ENCODE data around the gene C1S.
"Not testable (repeated sequence)": the region's sequence is repeated elsewhere in the genome, so short reads cannot be mapped to it uniquely, and the experiment has no call there.

Gene C1S

DNA sequence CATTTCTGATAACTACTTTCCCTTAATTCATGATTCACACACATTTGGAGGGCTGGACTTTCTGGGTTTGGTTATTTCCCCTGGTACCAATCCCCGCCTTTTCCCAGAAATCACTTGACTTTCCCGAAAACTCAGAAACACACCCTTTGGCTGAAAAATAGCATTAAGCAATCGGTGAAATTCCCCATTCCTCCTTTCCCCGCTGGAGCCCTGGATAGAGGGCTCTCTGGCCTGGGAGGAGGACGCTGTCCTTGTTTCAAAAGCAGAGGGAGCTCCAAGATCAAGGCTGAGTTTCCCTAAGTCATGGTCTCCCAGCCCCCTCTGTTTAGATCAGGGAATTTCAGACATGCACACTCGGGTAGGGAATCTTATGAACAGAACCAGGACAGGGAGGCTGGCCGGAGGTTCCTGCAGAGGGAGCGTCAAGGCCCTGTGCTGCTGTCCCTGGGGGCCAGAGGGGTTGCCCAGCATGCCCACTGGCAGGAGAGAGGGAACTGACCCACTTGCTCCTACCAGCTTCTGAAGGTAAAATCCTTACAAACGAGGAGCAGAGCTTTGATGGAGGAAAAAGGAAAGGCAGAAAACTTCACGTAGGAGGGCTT lies at the start of gene C1S:
Gene C1S (plus strand): TSS at position 366 of the 602 bp plus-strand sequence. CDS start 1,195 bp downstream, outside the sequence.
- in situ Hi-C loops (cut with MboI; ENCODE audit: low sequenced_read_pairs), result no loop called here

DNA sequence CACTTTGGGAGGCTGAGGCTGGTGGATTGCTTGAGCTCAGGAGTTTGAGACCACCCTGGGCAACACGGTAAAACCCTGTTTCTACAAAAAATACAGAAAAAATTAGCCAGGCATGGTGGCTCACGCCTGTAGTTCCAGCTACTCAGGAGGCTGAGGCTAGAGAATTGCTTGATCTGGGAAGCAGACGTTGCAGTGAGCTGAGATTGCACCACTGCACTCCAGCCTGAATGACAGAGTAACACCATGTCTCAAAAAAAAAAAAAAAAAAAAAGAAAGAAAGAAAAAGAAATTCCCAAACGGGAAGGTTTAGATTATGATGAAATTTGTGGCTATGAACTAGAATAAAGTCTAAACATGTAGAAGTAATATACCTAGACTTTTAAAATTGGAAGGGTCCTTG lies 49.1 kb upstream of the C1S start:
- in situ Hi-C loops (cut with MboI; ENCODE audit: low sequenced_read_pairs), result not testable (repeated sequence)

DNA sequence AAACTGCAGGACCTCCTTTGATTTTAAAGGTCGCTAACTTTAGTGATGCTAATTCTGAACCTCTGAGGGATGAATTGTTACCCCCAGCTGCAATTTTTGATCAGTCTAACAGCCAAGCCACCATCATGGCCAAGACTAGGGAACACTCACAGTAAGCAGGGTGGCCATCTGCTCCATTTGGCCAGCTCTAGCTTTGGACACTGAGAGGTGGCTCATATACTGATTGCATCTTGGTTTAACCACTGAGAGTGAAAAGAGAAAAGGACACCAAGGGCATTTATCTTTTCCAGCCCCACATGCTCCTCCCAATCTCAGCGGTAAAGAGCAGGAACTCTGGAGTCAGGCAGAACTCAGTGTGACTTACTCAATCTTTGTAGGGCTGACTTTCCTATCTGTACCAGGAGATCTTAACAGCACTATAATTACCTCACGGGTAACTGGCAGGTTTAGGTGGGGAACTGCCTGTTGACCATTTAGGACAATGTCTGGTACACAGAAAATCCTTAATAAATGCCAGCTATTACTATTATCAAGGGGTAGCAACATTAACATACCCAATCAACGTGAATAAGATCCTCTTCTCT lies 48.4 kb upstream of the C1S start:
- in situ Hi-C loops (cut with MboI; ENCODE audit: low sequenced_read_pairs), result no loop called here

DNA sequence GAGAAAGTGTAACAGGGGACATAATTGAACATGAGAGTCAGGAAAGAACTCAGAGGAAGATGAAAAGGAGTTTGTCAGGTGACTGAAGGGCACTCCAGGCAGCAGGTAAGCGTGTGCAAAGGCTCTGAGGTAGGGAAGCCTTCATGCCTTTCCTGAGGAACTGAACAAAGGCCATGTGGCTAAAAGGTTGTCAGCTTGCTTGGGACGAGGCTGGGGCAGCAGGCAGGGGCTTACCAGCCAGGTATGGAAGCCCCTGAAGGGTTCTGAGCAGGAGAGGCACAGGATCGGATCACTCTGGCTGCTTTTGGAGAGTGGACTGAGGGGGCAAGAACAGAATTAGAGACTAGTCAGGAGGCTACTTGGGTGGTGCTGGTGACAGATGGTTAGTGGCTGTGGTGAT lies 47.4 kb upstream of the C1S start:
- in situ Hi-C loops (cut with MboI; ENCODE audit: low sequenced_read_pairs), result no loop called here

DNA sequence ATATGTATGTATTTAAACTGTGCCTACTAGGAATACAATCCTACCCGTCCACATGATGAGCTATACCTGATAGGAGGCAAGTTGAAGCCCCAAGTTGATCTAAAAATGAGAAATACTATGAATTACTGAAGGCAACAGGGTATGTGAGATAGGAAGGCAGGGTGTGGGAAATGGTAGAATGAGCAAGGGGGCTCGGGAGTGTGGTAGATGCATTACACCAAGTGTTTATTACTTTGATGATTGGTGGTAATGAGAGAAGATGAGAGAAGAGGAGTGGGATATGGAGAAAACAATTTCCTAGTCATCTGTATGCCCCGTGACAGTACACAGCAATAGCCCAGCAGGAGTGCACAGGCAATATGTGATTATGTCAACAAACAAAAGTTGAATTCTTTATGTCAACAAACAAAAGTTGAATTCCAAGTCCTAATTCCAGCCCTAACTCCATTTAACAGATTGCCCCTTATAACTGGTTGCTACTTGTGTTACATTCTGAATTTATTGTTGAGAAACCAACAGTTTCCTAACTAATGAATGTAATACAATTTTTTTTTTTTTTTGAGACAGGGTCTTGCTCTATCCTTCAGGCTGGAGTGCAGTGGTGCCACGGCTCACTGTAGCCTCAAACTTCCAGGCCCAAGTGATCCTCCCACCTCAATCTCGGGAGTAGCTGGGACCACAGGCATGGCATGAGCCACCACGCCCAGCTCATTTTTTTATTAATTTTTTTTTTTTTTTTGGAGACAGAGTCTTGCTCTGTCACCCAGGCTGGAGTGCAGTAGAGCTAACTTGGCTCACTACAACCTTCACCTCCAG lies 44.8 kb upstream of the C1S start:
- in situ Hi-C loops (cut with MboI; ENCODE audit: low sequenced_read_pairs), result no loop called here

DNA sequence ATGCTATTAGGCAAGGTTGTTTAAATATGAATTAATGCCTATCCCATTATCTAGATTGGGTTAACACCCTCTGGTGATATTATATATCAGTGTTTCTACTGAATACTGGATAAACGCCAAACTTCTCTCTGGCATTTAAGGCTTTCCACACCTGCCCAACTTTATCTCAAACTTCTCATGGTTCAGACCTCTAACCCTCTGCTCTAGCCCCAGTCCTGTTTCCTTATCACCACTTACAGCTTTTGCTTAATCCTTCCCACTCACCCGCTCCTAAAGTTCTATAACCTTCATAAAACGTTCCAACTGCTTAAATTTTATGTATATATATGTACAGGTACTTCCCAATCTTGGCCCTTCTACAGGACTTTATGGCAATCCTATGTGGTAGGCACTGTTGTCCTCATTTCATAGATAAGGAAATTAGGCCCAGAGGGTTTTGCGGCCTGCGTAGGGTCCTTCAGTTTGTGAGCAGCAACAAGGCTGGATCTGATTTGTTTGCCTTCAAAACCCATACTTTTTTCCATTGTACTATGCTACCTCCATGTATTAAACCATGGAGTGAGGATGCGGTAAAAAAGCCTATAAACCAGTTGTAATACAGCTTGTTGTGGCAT lies 43.5 kb upstream of the C1S start:
- in situ Hi-C loops (cut with MboI; ENCODE audit: low sequenced_read_pairs), result no loop called here

DNA sequence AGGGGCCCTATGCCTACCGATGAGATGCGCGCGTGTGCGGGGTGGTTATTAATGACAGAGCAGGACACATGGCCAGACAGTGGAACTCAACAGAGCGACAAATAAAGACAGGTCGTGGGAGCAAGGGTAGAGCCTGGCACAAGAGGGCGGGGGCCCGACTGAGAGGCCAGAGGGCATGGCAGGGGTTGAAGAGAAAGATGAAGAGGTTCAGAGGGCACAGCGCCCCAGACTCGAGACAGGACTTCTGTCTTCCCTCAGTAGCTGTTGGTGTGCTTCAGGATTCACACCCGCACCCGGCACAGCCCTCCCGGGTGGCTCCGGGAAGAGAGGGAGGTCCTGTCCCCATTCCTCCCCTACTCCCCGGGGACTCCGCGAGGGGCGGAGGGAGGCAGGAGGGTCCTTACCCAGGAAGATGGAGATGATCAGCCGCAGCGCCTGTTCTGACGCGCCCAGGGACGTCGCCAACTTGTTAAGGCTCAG lies 42.6 kb upstream of the C1S start:
- in situ Hi-C loops (cut with MboI; ENCODE audit: low sequenced_read_pairs), result no loop called here

DNA sequence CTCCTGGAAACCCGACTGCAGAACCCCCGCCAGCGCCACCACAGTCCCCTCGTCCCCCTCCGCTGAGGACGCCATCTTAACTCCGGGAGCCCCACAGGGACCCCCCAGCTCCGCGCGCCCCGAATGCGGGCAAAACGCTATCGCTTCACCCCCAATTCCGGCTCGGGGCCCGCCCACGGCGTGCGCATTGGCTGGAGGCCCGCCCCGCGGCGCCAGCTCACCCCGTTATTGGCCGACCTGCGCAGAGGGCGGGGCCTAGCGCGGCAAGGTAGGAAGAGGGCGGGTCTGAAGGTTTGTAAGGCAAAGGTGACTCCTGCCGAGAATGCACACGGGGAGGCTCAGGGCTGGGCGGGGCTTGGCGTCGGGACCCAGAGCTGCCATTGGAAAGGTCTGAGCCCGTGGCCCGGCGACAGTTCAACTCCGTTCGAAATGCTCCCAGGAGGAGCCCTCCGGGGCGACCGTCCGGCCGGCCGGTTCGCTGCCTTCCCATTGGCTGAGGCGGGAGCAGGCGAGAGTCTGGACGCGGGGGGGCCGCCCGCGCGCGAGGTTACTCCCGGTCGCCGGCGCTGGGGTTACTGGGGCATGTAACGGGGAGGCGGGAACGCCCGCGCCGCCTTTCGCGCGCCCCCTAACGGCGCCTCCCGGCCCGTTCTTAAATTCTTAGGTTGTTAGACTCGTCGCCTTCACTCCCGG lies 42.0 kb upstream of the C1S start, which contains the start of gene LPCAT3:
Gene LPCAT3 (minus strand): TSS at position 127 of the 693 bp plus-strand sequence. CDS start 52 bp downstream, at position 75.
- in situ Hi-C loops (cut with MboI; ENCODE audit: low sequenced_read_pairs), result no loop called here

DNA sequence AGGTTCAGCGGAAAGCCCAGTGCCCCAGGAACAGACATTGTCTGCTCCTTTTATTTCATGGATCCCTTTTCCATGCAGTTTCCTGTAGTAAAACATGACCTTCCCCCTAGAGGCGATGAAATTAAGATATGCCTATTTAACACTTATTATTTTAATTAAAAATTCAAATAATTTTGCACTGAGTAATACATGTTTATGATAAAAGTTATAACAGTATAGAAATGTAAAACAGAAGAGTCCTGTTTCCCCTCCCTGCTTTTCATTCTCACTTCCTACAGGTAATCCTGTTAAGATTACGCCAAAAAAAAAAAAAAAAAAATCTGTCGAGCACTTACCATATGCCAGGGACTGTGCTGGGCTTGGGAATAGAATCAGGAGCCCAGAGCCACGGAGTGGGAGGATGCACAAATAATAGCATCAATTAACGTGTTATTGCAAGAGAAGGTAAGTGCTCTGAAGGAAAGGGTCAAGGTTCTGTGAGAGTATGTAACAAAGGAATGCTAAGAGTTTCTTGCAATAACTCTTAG lies 41.4 kb upstream of the C1S start:
- in situ Hi-C loops (cut with MboI; ENCODE audit: low sequenced_read_pairs), result no loop called here

DNA sequence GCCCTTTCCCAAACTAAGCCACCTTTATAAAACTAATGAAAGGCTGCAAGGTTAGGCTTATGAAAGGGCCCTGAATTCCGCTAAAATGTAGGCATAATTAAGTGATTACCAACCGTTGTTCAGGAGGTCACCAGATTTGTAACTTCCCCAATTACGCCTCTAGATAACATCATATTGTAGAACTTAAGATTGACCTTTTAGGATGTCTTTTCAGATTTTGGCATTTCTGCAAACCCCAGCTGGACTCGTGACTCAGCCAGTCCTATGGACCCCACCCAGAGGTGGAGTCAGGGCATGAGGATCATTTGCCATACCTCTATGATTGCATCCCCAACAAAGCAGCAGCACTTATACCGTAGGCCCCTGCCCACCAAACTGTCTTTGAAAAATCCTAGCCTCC lies 38.6 kb upstream of the C1S start:
- in situ Hi-C loops (cut with MboI; ENCODE audit: low sequenced_read_pairs), result no loop called here

DNA sequence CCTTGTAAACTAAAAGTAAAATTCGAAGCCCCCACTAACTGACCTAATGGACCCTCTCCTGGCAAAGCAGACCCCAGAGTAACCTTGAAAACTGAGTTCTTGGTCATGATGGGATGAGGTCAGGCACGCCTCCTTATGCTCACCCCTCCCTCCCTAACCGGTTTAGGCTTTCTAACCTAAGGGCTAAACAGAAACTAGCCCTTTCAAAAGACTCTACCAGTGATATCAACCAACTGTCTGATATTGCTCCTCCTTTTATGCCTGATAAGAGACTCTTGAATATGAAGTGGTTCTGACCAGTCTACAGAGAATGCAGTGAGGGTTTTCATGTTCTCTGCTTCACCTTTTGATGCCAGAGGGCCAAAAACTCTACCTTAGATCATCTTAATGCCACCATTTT lies 37.4 kb upstream of the C1S start:
- in situ Hi-C loops (cut with MboI; ENCODE audit: low sequenced_read_pairs), result no loop called here

DNA sequence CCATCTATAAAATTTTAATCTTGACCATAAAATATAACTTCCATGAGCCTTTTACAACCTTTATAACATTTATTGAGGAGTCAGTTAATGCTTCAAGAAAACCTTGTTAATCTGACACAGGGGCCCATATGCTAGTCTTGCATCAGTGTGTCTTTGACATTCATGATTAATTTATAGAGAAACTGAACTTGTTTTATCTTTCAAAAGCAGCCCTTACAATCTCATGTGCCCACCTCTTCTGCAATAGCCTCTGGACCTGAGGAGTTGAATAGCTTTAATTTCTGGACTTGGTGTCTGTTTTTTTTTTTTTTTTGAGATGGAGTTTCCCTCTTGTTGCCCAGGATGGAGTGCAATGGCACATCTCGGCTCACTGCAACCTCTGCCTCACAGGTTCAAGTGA lies 33.7 kb upstream of the C1S start:
- in situ Hi-C loops (cut with MboI; ENCODE audit: low sequenced_read_pairs), result no loop called here

DNA sequence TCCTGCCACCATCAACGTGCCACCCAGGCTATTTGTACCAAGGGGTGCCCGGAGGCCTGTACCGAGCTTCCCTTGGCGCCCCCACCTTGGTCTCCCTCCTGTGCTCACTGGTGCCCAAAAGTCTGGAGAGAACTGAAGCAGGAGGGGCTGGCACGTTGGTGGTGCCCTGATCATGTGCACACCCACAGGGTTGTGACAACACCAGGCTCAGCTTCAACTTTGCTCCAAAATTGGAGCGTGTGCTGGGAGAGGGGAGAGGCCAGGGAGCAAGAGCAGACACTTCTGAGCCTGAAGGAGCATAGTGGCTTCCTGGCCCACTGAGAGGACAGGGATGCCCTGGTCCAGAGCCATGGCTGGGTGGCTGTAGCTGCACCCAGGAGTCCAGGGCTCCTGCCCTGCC lies 29.2 kb upstream of the C1S start:
- in situ Hi-C loops (cut with MboI; ENCODE audit: low sequenced_read_pairs), result no loop called here

DNA sequence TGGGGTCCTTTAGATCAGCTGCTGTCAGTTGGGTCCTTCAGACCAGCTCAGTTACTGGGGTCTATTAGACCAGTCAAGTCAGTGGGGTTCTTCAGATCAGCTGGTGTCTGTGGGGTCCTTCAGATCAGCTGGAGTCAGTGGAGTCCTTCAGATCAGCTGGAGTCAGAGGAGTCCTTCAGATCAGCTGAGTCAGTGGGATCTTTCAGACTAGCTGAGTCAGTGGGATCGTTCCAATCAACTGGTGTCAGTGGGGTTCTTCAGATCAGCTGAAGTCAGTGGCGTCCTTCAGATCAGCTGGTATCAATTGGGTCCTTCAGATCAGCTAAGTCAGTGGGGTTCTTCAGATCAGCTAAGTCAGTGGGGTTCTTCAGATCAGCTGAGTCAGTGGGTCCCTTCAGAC lies 27.5 kb upstream of the C1S start:
- in situ Hi-C loops (cut with MboI; ENCODE audit: low sequenced_read_pairs), result no loop called here

DNA sequence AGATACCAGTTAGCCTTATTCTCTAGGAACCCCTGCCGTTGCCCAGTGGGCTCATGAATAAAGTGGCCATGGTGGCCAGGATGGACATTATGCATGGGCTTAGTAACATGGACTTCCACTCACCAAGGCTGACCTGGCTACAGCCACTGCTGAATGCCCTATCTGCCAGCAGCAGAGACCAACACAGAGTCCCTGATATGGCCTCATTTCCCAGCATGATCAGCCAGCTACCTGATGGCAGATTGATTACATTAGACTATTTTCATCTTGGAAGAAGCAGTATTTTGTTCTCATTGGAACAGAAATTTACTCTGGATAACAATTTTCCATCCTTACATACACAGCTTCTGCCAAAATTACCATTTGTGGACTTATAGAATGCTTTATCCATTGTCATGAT lies 26.1 kb upstream of the C1S start:
- in situ Hi-C loops (cut with MboI; ENCODE audit: low sequenced_read_pairs), result no loop called here

DNA sequence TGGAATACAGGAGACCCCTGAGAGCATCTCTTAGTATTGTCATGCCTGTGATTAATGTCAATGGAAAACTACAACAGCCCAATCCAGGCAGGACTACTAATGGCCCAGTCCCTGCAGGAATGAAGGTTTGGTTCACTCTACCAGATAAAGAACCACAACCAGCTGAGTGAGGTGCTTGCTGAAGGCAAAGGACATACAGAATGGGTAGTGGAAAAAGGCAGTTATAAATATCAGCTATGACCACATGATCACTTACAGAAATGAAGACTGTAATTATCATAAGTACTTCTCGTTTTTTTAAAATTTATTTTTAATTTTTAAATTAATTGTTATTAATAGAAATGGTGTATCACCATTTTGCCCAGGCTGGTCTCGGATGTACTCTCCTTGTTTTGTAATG lies 25.1 kb upstream of the C1S start:
- in situ Hi-C loops (cut with MboI; ENCODE audit: low sequenced_read_pairs), result no loop called here

DNA sequence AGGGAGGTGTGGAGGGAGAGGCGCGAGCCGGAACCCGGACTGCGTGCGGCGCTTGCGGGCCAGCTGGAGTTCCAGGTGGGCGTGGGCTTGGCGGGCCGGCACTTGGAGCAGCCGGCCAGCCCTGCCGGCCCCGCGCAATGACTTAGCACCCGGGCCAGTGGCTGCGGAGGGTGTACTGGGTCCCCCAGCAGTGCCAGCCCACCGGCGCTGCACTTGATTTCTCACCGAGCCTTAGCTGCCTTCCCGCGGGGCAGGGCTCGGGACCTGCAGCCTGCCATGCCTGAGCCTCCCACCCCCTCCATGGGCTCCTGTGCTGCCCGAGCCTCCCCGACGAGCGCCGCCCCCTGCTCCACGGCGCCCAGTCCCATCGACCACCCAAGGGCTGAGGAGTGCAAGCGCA lies 23.1 kb upstream of the C1S start:
- in situ Hi-C loops (cut with MboI; ENCODE audit: low sequenced_read_pairs), result not testable (repeated sequence)

DNA sequence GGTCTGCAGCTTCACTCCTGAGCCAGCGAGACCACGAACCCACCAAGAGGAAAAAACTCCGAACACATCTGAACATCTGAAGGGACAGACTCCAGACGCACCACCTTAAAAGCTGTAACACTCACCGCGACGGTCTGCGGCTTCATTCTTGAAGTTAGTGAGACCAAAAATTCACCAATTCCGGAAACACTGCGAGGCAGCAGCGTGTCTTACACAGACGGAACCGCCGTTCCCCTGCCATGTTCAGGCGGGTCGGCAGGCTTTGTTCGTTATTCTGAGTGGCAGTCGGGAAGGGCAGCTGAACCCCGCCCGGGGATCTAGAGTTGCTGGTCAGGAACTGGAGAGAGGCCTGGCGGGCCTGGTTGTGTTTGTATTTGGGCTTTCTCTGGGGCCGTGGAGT lies 21.9 kb upstream of the C1S start:
- in situ Hi-C loops (cut with MboI; ENCODE audit: low sequenced_read_pairs), result no loop called here

DNA sequence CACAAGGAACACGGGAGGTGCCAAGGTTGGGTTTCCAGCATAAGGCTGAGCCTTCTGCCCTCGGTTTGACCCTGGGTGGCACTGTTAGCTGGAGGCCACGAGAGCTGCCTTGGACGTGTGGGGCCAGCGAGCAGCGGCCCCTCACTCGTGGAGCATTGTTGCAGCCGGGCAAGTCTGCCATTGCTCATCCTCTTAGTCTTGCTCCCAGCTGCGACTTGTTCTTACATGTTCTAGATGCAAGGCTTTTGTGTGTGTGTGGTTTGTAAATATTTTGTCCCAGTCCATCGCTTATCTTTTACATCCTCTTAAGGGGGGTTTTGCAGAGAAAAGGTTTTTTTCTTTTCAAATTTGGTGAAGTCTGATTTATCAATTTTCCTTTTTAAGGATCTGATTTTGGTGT lies 21.1 kb upstream of the C1S start:
- in situ Hi-C loops (cut with MboI; ENCODE audit: low sequenced_read_pairs), result no loop called here

DNA sequence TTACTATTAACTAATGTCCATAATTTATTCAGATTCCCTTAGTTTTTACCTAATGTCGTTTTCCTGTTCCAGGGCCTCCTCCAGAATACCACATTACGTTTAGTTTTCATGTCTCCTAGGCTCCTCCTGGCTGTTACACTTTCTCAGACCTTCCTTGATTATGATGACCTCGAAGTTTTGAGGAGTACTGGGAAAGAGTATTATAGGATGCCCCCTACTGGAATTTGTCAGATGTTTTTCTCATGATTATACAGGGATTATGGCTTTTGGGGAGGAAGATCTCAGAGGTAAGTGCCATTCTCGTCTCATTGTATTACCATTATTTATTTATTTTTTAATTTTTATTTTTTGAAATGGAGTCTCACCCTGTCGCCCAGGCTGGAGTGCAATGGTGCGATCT lies 17.7 kb upstream of the C1S start:
- in situ Hi-C loops (cut with MboI; ENCODE audit: low sequenced_read_pairs), result no loop called here

DNA sequence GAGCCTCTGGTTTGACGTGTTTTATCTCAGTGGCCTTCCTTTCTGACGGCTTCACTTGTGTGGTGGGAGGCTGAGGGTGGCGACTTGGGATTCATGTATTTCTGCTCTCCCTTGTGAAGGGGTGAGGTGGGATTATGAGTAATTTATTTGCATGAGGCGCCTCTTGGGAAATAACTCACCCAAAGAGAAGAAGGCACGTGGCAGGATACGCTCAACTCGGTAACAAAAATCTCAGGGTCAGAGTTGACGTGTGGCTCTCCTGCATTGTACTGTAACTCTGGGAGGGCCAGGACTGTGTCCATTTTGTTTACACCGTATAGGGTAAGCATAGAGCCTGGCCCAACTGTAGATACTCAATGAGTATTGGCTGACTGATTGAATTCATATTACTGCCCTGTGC lies 14.6 kb upstream of the C1S start:
- in situ Hi-C loops (cut with MboI; ENCODE audit: low sequenced_read_pairs), result no loop called here
